NCI-H446 treated with DMSO at 0.1 percent for 48 hours (cell line): ENCODE measurements around the gene UBASH3B.
"Not testable (repeated sequence)": the region's sequence is repeated elsewhere in the genome, so short reads cannot be mapped to it uniquely, and the experiment has no call there.

Experiments used
- DNase-seq: peaks from one replicate; lab custom pipeline; 2025; lab: John Stamatoyannopoulos, UW

The UBASH3B gene

DNA sequence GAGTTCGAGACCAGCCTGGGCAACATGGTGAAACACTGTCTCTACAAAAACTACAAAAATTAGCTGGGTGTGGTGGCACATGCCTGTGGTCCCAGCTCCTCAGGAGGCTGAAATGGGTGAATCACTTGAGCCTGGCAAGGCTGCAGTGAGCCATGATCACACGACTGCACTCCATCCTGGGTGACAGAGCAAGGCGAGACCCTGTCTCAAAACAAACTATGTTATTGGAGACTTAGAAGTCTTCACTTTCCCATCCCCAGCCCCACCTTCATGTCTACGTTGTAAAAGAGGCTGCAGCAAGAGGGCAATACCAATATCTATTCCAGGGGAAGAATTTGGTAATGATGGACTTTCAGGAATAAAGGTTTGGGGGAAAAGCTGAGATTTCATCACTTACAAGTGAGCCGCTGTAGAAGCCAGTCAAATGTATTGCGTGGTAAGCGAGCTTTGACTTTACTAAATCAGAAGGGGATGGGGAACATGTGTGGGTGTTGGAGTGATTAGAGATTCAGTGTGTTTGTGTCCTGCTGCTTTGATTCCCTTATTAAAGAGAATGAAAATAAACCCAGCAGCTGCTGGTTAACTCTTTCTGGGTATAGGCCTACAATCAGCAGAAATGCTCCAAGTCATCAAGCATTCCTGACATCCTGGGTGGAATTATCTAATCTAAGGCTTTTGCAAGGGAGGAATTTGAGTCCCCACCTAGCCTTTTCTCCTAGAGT lies 53.7 kb downstream of the UBASH3B start:
- no peak for DNase-seq

DNA sequence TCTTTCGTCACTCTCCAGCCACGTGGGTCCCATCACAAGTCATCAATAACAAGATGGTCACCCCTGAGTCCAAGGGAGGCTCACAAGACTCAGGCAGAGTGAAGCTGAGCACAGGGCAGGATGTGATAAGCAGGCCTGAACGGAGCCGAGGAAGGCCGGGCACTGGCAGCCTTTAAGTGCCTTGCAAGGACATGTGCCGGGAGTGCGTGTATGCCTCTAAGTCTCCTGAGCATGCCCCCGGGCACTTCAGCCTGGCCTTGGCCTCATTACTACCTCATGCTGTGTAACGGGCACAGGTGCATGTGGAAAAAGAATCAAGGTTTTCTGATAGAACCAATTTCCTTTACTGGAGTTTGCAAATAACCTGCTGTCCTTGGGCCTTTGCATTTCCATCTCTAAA lies 55.8 kb downstream of the UBASH3B start:
- DNase-seq, result no peak

DNA sequence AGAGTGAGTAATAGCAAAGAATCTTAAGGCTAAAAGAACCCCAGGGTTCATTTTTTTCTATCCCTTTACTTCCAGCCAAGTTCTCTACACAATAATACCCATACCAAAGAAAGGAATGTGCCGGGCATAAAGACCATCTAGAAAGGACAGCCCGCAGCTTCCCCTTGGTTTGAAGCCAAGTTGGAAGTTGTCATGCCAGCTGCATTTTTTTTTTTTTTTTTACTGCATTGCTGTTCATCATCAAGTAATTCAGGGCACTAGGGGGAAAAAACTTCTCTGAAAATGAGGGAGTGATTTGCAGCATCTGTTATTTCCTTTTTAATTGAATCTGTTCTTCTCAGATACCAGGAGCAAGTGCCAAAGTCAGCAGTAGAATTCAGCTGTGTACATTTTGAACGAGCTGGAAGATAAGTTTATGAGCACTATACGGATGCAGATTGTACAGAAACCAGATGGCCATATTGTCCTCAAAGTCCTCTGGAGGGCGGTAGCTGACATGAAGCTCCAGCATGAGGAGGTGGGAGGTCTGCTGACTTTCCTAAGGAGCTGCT lies 56.4 kb downstream of the UBASH3B start:
- DNase-seq, result peak; percentile 97

DNA sequence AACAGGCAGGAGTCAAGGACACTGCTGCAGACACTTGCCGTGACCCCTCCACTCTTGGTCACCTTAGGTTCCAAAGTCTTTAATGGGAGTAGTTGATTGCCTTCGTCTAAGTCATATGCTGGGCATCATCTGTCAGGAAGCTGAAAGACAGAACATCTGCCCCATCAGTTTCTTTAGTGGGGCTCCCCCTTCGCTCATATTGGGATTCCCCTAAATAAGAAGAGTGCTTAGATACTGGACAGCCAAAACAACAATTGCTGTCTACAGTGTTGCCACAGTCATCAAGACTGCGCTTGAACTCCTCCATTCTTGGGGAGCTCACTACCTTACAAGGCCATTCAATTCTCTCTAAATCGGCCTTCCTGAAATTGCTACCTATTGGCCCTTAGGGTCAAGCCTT lies 58.5 kb downstream of the UBASH3B start:
- no peak for DNase-seq

DNA sequence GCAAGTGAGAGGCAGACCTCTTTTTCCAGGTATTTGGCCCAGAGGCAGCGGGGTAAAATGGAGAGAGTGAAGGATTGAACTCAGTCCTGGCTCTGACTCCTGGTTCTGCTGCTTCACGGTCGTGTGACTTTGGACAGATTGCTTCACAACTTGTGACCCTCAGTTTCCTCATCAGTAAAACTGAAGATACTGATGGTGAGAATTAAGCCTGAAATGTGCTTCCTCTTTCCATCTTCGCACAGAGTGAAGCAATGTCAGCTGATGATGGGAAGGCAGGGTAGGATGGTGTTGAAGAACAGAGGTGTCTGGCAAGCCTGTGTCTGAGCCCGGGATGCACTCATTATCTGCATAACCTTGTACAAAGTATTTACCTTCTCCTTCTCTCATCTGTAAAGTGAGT lies 59.0 kb downstream of the UBASH3B start:
- no peak for DNase-seq

DNA sequence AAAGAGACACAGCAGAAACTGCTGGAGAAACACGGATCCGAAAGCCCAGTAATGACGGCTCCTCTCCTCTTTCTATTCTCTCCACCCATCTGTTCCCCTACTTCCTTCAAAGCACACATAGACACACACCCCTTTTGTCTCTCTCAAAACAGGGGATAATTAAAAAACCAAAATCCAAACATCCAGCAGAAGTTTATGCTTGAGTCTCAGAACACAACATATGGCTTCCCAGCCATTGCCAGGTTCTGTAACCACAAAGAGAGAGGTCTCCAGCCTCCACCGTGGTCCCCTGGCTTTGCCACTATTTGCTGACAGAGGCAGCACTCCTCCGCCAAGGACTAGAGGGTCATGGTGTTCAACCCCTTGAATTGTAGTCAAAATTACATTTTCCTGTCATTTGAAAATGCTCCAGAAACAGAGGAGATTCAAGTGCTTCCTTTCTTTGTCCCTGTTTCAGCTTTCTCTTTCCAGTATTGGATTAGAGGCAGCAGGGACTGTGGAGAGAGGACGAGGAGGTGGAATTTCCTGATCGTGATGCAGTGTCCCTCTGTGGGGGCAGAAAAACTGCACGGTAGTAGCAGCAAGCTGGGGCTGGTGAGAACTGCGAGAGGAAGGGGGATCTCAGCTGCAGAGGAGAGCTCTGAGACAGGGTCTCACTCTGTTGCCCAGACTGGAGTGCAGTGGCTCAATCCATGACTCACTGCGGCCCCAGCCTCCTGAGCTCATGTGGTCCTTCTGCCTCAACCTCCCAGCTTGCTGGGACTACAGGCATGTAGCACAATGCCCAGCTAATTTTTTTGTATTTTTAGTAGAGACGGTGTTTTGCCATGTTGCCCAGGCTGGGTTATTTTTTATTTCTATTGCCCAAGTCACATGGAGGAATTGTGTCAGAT lies 60.3 kb downstream of the UBASH3B start:
- peak; percentile 66 for DNase-seq

DNA sequence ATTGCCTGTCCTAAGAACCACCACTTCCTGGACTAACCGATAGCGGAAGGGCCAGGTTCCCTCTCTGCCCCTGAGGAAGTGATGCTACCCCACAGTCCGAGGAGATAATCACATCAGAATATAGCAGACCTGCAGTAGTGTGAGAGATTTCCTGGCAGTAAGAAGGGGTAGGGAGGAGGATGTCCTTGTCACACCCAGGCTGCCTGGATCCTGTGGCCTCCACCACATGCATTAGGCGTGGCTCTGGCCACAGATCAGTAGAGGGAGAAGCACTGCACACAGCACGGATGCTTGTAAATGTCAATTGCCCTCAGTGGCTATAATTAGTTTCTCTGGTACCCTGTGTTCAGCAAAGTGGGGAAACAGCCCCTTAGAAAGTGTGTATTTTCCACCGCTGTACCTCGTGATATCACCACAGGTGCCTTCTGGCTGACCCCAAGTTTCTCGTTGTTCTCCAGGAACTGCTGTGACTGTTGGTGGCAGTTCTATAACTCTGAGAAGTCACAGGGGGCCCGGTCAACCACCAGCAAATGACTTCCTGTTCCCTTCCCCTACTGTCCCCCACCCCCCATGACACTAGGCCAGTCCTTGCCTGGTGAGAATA lies 61.8 kb downstream of the UBASH3B start:
- DNase-seq, result no peak

DNA sequence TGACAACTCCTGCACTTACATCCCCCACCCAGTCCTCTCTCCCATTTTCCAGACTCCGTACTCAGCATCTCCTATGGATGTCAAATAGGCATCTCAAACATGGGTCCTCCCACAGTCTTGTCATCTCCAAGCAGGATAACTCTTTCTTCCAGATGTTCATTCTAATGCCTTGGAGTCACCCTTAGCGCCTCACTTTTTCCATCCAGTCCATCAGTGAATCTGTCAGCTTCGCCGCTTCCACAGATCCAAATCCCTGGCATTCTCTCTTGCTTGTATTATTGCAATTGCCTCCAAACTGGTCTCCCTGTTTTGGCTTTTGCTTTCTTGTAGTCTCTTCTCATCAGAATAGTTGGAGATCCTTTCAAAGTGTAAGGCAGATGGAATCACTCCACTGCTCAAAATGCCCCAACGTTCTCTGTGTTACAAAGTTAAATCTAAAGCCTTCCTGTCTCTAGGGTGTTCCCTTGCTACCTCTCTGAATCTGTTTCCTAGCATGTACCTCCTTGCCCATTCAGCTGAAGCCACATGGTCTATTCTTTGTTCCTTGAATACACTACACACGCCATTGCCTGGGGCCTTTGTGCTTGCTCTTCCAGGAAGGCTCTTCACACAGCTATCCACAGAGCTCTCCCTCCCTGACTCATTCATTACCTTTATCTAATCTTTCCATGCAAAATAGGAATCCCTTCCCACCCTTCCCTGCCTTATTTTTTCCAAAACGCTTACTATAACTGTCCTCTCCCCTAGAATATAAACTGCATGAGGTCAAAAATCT lies 64.8 kb downstream of the UBASH3B start:
- no peak for DNase-seq

DNA sequence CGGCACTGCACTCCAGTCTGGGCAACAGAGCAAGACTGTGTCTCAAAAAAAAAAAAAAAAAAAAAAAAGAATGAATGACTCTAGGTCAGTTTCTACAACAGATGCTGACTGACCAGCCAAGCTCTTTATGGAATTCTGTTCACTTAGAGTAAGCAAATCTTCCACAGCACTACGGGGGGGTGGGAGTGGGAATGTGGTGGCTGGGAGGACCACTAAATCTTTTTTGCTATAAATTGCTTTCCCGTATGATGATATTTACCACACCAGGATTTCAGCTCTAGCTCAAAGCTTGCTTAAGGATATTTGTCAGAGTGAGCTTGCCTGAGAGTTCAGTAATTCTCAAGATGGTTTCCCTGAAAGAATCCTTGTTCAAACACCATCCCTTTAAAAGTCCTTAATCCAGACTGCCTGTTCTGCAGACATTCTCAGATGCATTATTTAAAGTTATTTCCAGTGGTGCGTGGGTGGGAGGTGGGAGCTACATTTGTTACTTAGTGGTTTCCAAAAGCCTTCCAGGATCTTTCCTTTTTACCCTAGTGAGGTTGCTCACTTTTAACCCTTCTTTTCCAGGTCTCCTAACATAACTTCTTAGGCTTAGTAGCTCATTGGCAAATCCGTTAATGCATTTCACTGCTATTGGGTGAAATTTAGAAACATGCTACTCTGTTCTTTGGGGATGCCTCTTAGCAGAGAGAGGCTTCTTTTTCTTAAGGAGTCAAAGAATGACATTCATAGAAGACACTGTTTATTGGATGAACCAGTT lies 65.9 kb downstream of the UBASH3B start:
- no peak for DNase-seq

DNA sequence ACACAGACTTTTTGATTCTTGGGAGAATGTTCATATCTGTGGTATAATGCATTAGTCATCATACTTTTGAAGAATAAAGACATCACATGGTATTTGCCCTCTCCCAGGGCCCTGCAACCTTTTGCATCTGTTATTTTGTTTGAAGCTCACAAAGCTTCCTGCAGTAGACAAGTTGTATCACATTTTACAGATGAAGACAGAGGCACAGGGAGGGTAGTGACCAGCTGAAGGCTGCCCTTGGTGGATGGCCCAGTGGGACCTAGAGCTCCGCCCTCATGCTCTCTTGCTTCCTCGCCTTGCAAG lies 66.4 kb downstream of the UBASH3B start:
- DNase-seq, result no peak

DNA sequence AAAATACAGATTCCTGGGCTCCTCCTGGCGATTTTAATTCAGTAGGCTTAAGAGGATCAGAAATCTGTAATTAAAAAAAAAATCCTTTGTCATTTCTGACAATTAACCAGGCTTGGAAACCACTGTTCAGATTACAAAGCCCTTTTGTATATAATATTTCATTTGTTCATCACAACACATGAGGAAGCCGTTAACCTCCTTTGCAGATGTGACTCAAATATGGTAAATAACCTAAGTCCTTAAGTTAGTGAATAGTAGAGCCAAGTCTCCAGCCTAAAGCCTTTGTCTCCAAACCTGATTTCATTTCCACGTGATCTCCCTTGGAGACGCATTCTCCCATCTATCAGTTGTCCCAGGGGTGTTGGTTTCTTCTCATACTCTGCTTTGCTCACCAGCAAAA lies 67.6 kb downstream of the UBASH3B start:
- DNase-seq, result no peak

DNA sequence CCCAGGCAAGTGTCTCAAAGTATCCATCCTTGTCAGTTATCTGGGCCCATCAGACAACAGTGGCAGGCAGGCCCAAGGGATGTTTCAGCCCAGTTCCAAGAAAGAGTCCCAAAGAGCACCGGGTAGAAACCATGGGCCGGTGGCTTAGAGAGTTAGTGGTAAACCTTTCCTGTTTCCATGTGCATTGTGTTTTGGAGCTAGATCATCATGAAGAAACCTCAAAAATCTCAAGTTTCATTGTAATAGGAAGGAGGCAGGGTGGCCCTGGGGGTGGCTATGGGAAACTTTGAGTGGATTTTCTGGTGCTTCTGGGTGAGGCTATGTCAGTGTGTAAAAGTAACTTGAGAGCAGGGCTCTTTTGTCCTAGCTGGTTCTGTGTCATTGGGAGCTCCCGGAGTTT lies 68.1 kb downstream of the UBASH3B start:
- no peak for DNase-seq

DNA sequence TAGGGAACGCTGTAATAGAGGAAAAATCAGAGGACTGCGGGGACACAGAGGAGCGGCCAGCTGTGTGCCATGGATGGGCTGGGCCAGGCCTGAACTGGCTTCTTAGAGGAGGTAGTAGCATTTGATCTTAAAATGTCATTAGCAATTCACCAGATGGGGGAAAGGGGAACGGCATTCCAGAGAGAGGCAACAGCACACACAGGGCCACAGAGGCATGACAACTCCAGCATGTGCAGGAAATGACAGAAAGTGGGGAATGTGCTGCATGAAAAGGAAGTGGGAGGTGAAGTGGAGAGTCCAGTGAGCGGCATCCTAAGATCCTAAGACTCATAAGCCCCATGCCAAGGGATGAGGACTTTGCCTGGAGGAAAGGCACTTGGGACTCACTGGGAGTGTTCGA lies 69.0 kb downstream of the UBASH3B start:
- DNase-seq, result no peak

DNA sequence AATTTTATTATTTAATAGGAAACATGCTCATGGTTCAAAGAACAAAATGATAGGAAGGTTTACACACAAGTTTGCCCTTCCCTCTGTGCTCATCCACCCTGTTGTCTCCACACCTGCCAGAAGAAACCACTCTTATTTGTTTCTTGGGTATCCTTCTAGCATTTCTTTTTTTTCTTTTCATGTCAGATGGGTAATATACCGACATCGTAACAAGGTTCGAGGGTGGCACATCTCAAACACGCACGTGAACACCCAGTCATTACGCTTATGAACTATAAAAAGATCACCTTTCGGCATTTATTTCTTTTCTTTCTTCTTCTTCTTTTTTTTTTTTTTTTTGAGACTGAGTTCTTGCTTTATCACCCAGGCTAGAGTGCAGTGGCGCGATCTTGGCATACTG lies 70.5 kb downstream of the UBASH3B start:
- DNase-seq, result no peak

DNA sequence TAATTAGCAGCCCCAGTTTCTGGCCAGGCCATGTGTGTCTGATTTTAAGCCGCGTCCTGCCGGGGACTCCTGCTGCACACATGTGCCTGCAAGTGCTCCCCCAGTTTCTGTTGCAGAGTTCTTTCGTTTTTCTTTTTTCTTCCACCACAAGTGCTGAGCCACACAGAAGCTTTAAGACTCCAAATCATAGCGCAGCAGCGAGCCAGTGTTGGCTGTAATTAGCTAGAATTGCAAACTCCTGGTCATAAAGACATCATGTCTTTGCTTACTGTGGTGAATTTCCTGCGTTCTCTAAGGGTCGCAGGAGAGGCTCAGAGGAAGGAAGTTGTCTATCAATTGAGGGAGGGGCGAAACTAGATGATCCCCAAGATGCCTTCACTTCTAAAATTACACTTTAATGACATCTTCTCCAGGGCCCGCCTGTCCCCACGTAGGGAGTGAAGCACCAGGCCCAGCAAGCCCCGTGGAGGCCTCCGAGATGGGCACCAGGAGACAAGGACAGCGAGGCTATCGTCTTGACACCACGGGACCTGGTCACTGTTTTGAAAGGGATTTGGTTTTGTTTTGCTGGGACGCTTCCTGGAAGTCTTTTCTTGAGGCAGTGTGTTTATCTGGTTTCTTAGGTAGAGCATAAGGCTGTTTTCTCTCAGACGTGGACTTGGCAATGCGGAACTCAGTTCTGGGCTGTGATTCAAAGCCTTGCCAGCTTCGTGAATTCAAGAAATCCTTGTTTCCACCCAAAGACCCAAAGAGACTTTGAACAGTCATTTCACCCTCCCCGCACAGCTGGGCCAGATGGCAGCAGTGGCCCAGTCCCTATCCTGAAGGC lies 71.8 kb downstream of the UBASH3B start:
- DNase-seq, result no peak

DNA sequence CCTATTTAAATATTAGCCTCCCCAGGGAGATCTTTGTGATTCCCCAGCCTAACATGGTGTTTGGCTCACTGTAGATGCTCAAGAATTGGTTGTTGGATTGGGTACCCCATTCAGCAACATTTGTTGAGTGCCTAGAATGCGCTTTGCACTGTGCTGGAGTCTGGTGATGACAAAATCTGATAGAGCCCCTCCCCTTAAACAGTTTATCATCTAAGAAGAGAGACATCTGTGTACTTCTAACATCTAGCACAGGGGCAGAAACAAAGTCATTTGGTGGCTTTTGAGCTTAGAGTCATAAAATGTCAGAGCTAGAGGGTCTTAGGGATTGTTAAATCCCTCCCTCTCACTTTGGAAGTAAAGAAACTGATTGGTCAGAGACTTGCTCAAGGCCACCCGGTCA lies 73.0 kb downstream of the UBASH3B start:
- DNase-seq, result no peak

DNA sequence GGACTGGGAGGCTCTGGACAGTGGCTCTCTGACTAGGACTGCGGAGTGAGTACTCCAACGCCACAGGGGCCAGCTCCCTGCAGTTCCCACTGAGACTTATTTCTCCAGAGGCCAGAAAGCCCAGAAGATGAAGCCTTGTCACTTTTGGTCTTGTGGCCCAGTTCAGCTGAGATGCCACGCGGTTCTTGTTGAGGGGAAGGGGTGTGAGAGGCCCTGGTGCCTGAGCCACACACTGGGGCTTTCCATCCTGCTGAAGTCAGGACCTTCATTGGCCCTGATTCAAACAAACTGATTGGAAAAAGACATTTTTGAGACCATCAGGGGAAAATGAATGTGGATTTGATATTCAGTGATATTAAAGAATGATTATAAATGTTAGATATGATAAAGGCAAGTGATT lies 73.6 kb downstream of the UBASH3B start:
- DNase-seq, result no peak

DNA sequence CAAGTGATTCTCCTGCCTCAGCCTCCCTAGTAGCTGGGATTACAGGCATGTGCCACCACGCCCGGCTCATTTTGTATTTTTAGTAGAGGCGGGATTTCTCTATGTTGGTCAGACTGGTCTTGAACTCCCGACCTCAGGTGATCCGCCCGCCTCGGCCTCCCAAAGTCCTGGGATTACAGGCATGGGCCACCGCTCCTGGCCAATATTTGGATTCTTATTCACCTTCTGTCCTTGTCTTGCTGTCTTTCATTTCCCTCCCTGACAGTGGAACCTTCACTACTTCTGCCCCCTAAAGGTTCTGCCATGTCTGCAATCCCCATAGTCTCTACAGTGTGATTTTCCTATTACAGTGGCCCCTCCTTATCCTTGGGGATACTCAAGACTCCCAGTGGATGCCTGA lies 75.2 kb downstream of the UBASH3B start:
- DNase-seq, result not testable (repeated sequence)

DNA sequence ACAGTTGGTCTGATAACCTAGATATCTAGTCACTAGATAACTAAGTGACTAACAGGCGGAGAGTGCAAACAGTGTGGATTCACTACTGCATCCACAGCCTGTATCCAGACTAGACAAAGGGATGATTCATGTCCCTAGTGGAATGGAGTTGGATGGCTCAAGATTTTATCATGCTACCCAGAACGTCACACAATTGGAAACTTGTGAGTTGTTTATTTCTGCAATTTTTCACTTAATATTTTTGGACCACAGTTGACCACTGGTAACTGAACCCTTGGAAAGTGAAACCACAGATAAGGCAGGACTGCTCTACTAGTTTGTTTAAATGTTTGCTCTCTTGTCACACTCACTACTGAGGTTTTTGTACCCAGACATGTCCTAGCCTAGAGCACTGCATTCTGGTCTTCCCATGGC lies 76.0 kb downstream of the UBASH3B start:
- DNase-seq, result no peak
